ENCODE measurements around the gene KCND3. TPM values are rescaled to one million over a fixed set of nuclear protein-coding genes. Genes with fewer than 3 reads are reported as not detected.
A peak's percentile ranks its signal among the peaks of the same experiment; 100 is the strongest.

Gene KCND3
- polyA plus RNA-seq, 1 donor from 2014 or later, result 7.8 TPM

DNA sequence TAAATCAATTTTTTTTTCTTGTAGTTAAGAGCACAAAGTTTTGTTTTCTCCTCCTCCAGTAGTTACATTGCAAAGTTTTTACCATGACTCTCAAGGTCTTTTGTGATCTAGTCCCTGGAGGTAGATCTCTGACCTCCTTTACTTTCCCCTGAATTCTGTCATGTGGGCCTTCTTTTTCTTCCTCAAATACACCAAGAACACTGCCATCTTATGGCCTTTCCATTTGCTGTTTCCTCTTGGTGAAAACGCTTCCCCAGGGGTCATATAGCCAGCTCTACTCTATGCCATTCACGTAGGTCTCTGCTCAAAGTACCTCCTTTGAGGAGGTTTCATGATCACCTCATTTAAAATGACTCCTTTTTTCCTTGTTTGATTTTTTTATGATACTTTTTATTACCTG lies 231.1 kb downstream of the KCND3 start:
- Histone ChIP-seq H3K9ac (ENCODE audit: low read length) (no peak overlapping the region), H3K4me2 (ENCODE audit: low read length) (no peak overlapping the region), H3K9me2 (ENCODE audit: insufficient read depth, low read length) (no peaks in the 10 kb centered on the region), H2AFZ (ENCODE audit: low read depth, low read length) (peak overlapping the region; percentile 8), H3K79me2 (replicated peaks; ENCODE audit: insufficient read depth, low read length) (peaks cover 31% of the 10 kb centered on the region), H3K9me3 (ENCODE audit: low read length) (no peaks in the 10 kb centered on the region), H3K36me3 (ENCODE audit: insufficient read depth, low read length) (peaks cover 12% of the 10 kb centered on the region), H3F3A (ENCODE audit: insufficient read depth, low read length, poor library complexity, severe bottlenecking) (peaks cover 7% of the 10 kb centered on the region), H3K27ac (ENCODE audit: low read length) (no peak overlapping the region), H3K4me3 (ENCODE audit: low read length) (no peak overlapping the region), H4K20me1 (ENCODE audit: insufficient read depth) (no peaks in the 10 kb centered on the region), H3K27me3 (ENCODE audit: insufficient read depth, low read depth, low read length) (no peaks in the 10 kb centered on the region)
- TF ChIP-seq RAD21 (conservative IDR thresholded peaks at IDR 0.05), result no peak
- peak; percentile 27 for TF ChIP-seq SMC3 (conservative IDR thresholded peaks at IDR 0.05; ENCODE audit: poor library complexity)

DNA sequence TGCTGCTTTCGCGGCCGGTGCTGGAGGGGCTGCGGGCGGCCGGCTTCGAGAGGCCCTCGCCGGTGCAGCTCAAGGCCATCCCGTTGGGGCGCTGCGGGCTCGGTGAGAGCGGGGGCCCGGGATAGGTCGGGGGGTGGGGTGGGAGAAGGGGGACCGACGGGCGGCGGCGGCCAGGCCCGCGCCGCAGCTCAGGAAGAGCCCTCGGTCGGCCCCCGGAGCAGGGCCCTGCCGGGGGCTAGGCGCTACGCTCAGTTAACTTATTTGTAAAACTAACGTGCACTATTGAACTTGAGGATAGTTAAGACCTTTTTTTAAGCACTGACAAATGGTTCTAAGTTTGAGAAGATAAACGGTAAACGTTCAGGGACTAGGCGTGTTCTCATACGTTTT lies 233.3 kb downstream of the KCND3 start:
- Histone ChIP-seq H3K9me2 (ENCODE audit: insufficient read depth, low read length) (no peaks in the 10 kb centered on the region), H3K27me3 (ENCODE audit: insufficient read depth, low read depth, low read length) (no peaks in the 10 kb centered on the region), H2AFZ (ENCODE audit: low read depth, low read length) (peak overlapping the region; percentile 62)

More for the DNA sequence above, 233.3 kb downstream of the KCND3 start:
- no peaks in the 10 kb centered on the region for H3K36me3 ChIP-seq (ENCODE audit: insufficient read depth, low read length)
- no peak for TF ChIP-seq EZH2 (IDR thresholded peaks at IDR 0.05; ENCODE audit: borderline replicate concordance, insufficient read depth, low read length, poor library complexity, severe bottlenecking)
- no peak for TF ChIP-seq TAF1 (IDR thresholded peaks at IDR 0.05; ENCODE audit: low read depth)
- TF ChIP-seq, protein P1, sequence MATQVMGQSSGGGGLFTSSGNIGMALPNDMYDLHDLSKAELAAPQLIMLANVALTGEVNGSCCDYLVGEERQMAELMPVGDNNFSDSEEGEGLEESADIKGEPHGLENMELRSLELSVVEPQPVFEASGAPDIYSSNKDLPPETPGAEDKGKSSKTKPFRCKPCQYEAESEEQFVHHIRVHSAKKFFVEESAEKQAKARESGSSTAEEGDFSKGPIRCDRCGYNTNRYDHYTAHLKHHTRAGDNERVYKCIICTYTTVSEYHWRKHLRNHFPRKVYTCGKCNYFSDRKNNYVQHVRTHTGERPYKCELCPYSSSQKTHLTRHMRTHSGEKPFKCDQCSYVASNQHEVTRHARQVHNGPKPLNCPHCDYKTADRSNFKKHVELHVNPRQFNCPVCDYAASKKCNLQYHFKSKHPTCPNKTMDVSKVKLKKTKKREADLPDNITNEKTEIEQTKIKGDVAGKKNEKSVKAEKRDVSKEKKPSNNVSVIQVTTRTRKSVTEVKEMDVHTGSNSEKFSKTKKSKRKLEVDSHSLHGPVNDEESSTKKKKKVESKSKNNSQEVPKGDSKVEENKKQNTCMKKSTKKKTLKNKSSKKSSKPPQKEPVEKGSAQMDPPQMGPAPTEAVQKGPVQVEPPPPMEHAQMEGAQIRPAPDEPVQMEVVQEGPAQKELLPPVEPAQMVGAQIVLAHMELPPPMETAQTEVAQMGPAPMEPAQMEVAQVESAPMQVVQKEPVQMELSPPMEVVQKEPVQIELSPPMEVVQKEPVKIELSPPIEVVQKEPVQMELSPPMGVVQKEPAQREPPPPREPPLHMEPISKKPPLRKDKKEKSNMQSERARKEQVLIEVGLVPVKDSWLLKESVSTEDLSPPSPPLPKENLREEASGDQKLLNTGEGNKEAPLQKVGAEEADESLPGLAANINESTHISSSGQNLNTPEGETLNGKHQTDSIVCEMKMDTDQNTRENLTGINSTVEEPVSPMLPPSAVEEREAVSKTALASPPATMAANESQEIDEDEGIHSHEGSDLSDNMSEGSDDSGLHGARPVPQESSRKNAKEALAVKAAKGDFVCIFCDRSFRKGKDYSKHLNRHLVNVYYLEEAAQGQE (IDR thresholded peaks at IDR 0.05; ENCODE audit: borderline replicate concordance), result no peak
- TF ChIP-seq RAD21 (conservative IDR thresholded peaks at IDR 0.05), result no peak
- TF ChIP-seq POLR2AphosphoS5 (IDR thresholded peaks at IDR 0.05), result no peak
- TF ChIP-seq EP300 (conservative IDR thresholded peaks at IDR 0.05; ENCODE audit: poor library complexity, severe bottlenecking), result no peak
- TF ChIP-seq, protein P2, sequence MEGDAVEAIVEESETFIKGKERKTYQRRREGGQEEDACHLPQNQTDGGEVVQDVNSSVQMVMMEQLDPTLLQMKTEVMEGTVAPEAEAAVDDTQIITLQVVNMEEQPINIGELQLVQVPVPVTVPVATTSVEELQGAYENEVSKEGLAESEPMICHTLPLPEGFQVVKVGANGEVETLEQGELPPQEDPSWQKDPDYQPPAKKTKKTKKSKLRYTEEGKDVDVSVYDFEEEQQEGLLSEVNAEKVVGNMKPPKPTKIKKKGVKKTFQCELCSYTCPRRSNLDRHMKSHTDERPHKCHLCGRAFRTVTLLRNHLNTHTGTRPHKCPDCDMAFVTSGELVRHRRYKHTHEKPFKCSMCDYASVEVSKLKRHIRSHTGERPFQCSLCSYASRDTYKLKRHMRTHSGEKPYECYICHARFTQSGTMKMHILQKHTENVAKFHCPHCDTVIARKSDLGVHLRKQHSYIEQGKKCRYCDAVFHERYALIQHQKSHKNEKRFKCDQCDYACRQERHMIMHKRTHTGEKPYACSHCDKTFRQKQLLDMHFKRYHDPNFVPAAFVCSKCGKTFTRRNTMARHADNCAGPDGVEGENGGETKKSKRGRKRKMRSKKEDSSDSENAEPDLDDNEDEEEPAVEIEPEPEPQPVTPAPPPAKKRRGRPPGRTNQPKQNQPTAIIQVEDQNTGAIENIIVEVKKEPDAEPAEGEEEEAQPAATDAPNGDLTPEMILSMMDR (IDR thresholded peaks at IDR 0.05; ENCODE audit: poor library complexity, severe bottlenecking), result no peak
- TF ChIP-seq MXI1 (conservative IDR thresholded peaks at IDR 0.05; ENCODE audit: poor library complexity, severe bottlenecking), result no peak
- no peak for TF ChIP-seq SMC3 (conservative IDR thresholded peaks at IDR 0.05; ENCODE audit: poor library complexity)
- H3K27ac ChIP-seq (ENCODE audit: low read length), result peak overlapping the region; percentile 99
- peak overlapping the region; percentile 72 for H3K4me3 ChIP-seq (ENCODE audit: low read length)
- H3F3A ChIP-seq (ENCODE audit: insufficient read depth, low read length, poor library complexity, severe bottlenecking), result peaks cover 7% of the 10 kb centered on the region
- peaks cover 31% of the 10 kb centered on the region for H3K79me2 ChIP-seq (replicated peaks; ENCODE audit: insufficient read depth, low read length)
- no peaks in the 10 kb centered on the region for H4K20me1 ChIP-seq (ENCODE audit: insufficient read depth)
- H3K9me3 ChIP-seq (ENCODE audit: low read length), result no peaks in the 10 kb centered on the region
- H3K4me2 ChIP-seq (ENCODE audit: low read length), result peak overlapping the region; percentile 100
- H3K9ac ChIP-seq (ENCODE audit: low read length), result peak overlapping the region; percentile 91
